Liver (tissue), 9 donors: ENCODE data around the gene BATF. TPM values are rescaled to one million over a fixed set of nuclear protein-coding genes. Genes with fewer than 3 reads are reported as not detected.

Experiments used
- DNase-seq: peaks from one replicate; pipeline ENCODE4 v3.0.0-alpha.2; 2017; ENCODE audit warnings: low spot score
- H3K27ac ChIP-seq, 2 donors: one replicate each; pipeline ENCODE4 v1.7.0; 2013; ENCODE audit warnings: inconsistent platforms in 2 of 2, low read length in 2 of 2, control low read depth in 1 of 2, low read depth in 1 of 2, mild to moderate bottlenecking in 1 of 2
- H3K27me3 ChIP-seq, 4 donors: one replicate each; pipeline versions ENCODE4 v1.6.1 to v1.7.0; 2013; ENCODE audit warnings: low read length in 3 of 4, inconsistent platforms in 1 of 4, mild to moderate bottlenecking in 1 of 4, moderate library complexity in 1 of 4; ENCODE audit not compliant: control insufficient read depth in 4 of 4, insufficient read depth in 4 of 4
- H3K36me3 ChIP-seq, 4 donors: one replicate each; pipeline versions ENCODE4 v1.6.1 to v1.7.0; 2013; ENCODE audit warnings: low read length in 3 of 4, mild to moderate bottlenecking in 3 of 4, low read depth in 1 of 4, moderate library complexity in 1 of 4; ENCODE audit not compliant: control insufficient read depth in 4 of 4, insufficient read depth in 3 of 4
- H3K4me1 ChIP-seq, 4 donors: one replicate each; pipeline versions ENCODE4 v1.6.1 to v1.7.0; 2013; ENCODE audit warnings: low read length in 3 of 4, mild to moderate bottlenecking in 3 of 4, moderate library complexity in 1 of 4; ENCODE audit not compliant: control insufficient read depth in 4 of 4, insufficient read depth in 4 of 4
- H3K4me3 ChIP-seq, 3 donors: one replicate each; pipeline versions ENCODE4 v1.6.1 to v1.7.0; 2013; ENCODE audit warnings: low read length in 3 of 3, control low read depth in 1 of 3, low read depth in 1 of 3, mild to moderate bottlenecking in 1 of 3
- H3K9ac ChIP-seq, 2 donors: one replicate each; pipeline ENCODE4 v1.7.0; 2013; ENCODE audit warnings: low read length in 2 of 2, mild to moderate bottlenecking in 2 of 2, moderate library complexity in 2 of 2, control low read depth in 1 of 2, low read depth in 1 of 2
- H3K9me3 ChIP-seq, 4 donors: one replicate each; pipeline versions ENCODE4 v1.6.1 to v1.7.0; 2013; ENCODE audit warnings: low read length in 3 of 4; ENCODE audit not compliant: control insufficient read depth in 4 of 4
- ATF3 ChIP-seq: IDR thresholded peaks from 2 replicates; pipeline ENCODE4 v1.6.1; 2016; ENCODE audit warnings: antibody characterized with exemption
- CTCF ChIP-seq: fragments of 150-350 bp; IDR thresholded peaks from 2 replicates; pipeline ENCODE4 v1.5.1; 2017; ENCODE audit warnings: improper control_type of control experiment, low read depth, low read length; ENCODE audit not compliant: missing input control
- EGR1 ChIP-seq, 2 donors: IDR thresholded peaks; 2 replicates each; pipeline ENCODE4 v1.6.1; 2016 to 2018; ENCODE audit warnings: antibody characterized with exemption in 2 of 2, low read depth in 2 of 2
- FOXA1 ChIP-seq: IDR thresholded peaks from 2 replicates; pipeline ENCODE4 v1.6.1; 2016; ENCODE audit warnings: antibody characterized with exemption
- FOXA2 ChIP-seq: IDR thresholded peaks from 2 replicates; pipeline ENCODE4 v1.6.1; 2016; ENCODE audit warnings: antibody characterized with exemption
- GABPA ChIP-seq, 2 donors: IDR thresholded peaks in 1 of 2; conservative IDR thresholded peaks in 1 of 2; 2 replicates each; pipeline ENCODE4 v1.6.1; 2016; ENCODE audit warnings: antibody characterized with exemption in 2 of 2, mild to moderate bottlenecking in 1 of 2, moderate library complexity in 1 of 2
- HNF4A ChIP-seq, 2 donors: conservative IDR thresholded peaks; 2 replicates each; pipeline ENCODE4 v1.6.1; 2016; ENCODE audit warnings: antibody characterized with exemption in 2 of 2, mild to moderate bottlenecking in 2 of 2
- HNF4G ChIP-seq: IDR thresholded peaks from 2 replicates; pipeline ENCODE4 v1.6.1; 2016; ENCODE audit warnings: antibody characterized with exemption
- JUND ChIP-seq, 2 donors: IDR thresholded peaks; 2 replicates each; pipeline ENCODE4 v1.6.1; 2016; ENCODE audit warnings: antibody characterized with exemption in 2 of 2
- MAX ChIP-seq: IDR thresholded peaks from 2 replicates; pipeline ENCODE4 v1.6.1; 2016; ENCODE audit warnings: antibody characterized with exemption
- NR2F2 ChIP-seq: IDR thresholded peaks from 2 replicates; pipeline ENCODE4 v1.6.1; 2016; ENCODE audit warnings: antibody characterized with exemption
- RAD21 ChIP-seq, 2 donors: IDR thresholded peaks; 2 replicates each; pipeline ENCODE4 v1.6.1; 2016; ENCODE audit warnings: antibody characterized with exemption in 2 of 2, mild to moderate bottlenecking in 2 of 2
- REST ChIP-seq: IDR thresholded peaks from 2 replicates; pipeline ENCODE4 v1.6.1; 2016; ENCODE audit warnings: antibody characterized with exemption, mild to moderate bottlenecking
- RXRA ChIP-seq, 2 donors: IDR thresholded peaks; 2 replicates each; pipeline ENCODE4 v1.6.1; 2017 to 2018; ENCODE audit warnings: antibody characterized with exemption in 2 of 2, mild to moderate bottlenecking in 1 of 2
- SP1 ChIP-seq: IDR thresholded peaks from 2 replicates; pipeline ENCODE4 v1.6.1; 2018; ENCODE audit warnings: antibody characterized with exemption, mild to moderate bottlenecking
- TAF1 ChIP-seq: conservative IDR thresholded peaks from 2 replicates; pipeline ENCODE4 v1.6.1; 2016; ENCODE audit warnings: antibody characterized with exemption, mild to moderate bottlenecking
- YY1 ChIP-seq: IDR thresholded peaks from 2 replicates; pipeline ENCODE4 v1.6.1; 2016; ENCODE audit warnings: antibody characterized with exemption, mild to moderate bottlenecking
- ZBTB33 ChIP-seq: IDR thresholded peaks from 2 replicates; pipeline ENCODE4 v1.6.1; 2016; ENCODE audit warnings: antibody characterized with exemption
- WGBS: extraction: QIAGEN DNeasy Blood & Tissue Kit; methylation state at CpG from one replicate; pipeline ENCODE4 v1.1.7; 2013; 5-methylcytosine and 5-hydroxymethylcytosine counted together
- polyA plus RNA-seq, 2 donors: library from polyadenylated mRNA; stranded (reverse) in 1 of 2; unstranded in 1 of 2; fragments of 200-250 nt in 1 of 2; fragments of >200 nt in 1 of 2; fragmentation: Nextera tagmentation in 1 of 2; extraction: Ambion mirVana in 1 of 2; gene quantifications; one replicate each; pipeline versions ENCODE4 v1.2.1 to v1.2.3, GENCODE V29; 2013 to 2015
- total RNA-seq, 2 donors: library from RNA; depleted of rRNA; stranded (reverse); fragments of >200 nt; gene quantifications; one replicate each; pipeline ENCODE4 v1.2.3, GENCODE V29; 2014
- donor health status: healthy.
- donor health status: healthy.
- donor health status: healthy.
- donor health status: healthy.
- donor health status: healthy.

BATF gene
- total and polyA plus RNA-seq, 4 donors = 0.77 to 2.1 (median 1.0) TPM

GRCh38 chr14:75497191-75497590 lies 25.1 kb upstream of the BATF start:
- no peak for DNase-seq
- Histone ChIP-seq H3K9me3 (no peaks in the 10 kb centered on the region), H3K27ac (no peak overlapping the region), H3K9ac (no peak overlapping the region), H3K4me3 (no peak overlapping the region), H3K27me3 (no peaks in the 10 kb centered on the region), H3K36me3 (no peaks in the 10 kb centered on the region), H3K4me1 (no peaks in the 10 kb centered on the region)
- TF ChIP-seq GABPA (IDR thresholded peaks at IDR 0.05 in 1 of 2, conservative IDR thresholded peaks at IDR 0.05 in 1 of 2) (no peak), CTCF (no peak), JUND (IDR thresholded peaks at IDR 0.05) (no peak), RXRA (IDR thresholded peaks at IDR 0.05) (no peak), EGR1 (IDR thresholded peaks at IDR 0.05; ENCODE audit: low read depth in 2 of 2) (no peak), TAF1 (no peak), RAD21 (IDR thresholded peaks at IDR 0.05) (no peak), FOXA1 (no peak), SP1 (no peak), HNF4G (no peak), NR2F2 (no peak), HNF4A (conservative IDR thresholded peaks at IDR 0.05) (no peak), YY1 (no peak), ATF3 (no peak), MAX (no peak), ZBTB33 (no peak)
- 82% methylated on average over 4 of the region's 4 CpGs for WGBS

GRCh38 chr14:75497701-75498100 lies 24.6 kb upstream of the BATF start:
- DNase-seq = no peak
- Histone ChIP-seq H3K4me1 (no peaks in the 10 kb centered on the region), H3K27me3 (no peaks in the 10 kb centered on the region), H3K9ac (no peak overlapping the region), H3K4me3 (no peak overlapping the region), H3K36me3 (no peaks in the 10 kb centered on the region), H3K27ac (no peak overlapping the region), H3K9me3 (no peaks in the 10 kb centered on the region)
- WGBS = 92% methylated on average over 11 of the region's 11 CpGs
- TF ChIP-seq FOXA1 = no peak
- no peak for TF ChIP-seq SP1
- TF ChIP-seq FOXA2 = no peak
- no peak for TF ChIP-seq REST
- TF ChIP-seq HNF4G = no peak
- TF ChIP-seq ATF3 = no peak
- no peak for TF ChIP-seq GABPA (IDR thresholded peaks at IDR 0.05 in 1 of 2, conservative IDR thresholded peaks at IDR 0.05 in 1 of 2)
- no peak for TF ChIP-seq RXRA (IDR thresholded peaks at IDR 0.05)
- no peak for TF ChIP-seq YY1
- no peak for TF ChIP-seq JUND (IDR thresholded peaks at IDR 0.05)
- TF ChIP-seq CTCF = no peak
- no peak for TF ChIP-seq ZBTB33
- TF ChIP-seq RAD21 (IDR thresholded peaks at IDR 0.05) = no peak
- no peak for TF ChIP-seq HNF4A (conservative IDR thresholded peaks at IDR 0.05)
- TF ChIP-seq TAF1 = no peak
- no peak for TF ChIP-seq MAX
- TF ChIP-seq EGR1 (IDR thresholded peaks at IDR 0.05; ENCODE audit: low read depth in 2 of 2) = no peak
